ENCODE data around the gene ARHGAP22. TPM values are rescaled to one million over a fixed set of nuclear protein-coding genes. Genes with fewer than 3 reads are reported as not detected.

The ARHGAP22 gene
- total RNA-seq, 1 experiment from 2014 or later = 13.5 TPM

DNA sequence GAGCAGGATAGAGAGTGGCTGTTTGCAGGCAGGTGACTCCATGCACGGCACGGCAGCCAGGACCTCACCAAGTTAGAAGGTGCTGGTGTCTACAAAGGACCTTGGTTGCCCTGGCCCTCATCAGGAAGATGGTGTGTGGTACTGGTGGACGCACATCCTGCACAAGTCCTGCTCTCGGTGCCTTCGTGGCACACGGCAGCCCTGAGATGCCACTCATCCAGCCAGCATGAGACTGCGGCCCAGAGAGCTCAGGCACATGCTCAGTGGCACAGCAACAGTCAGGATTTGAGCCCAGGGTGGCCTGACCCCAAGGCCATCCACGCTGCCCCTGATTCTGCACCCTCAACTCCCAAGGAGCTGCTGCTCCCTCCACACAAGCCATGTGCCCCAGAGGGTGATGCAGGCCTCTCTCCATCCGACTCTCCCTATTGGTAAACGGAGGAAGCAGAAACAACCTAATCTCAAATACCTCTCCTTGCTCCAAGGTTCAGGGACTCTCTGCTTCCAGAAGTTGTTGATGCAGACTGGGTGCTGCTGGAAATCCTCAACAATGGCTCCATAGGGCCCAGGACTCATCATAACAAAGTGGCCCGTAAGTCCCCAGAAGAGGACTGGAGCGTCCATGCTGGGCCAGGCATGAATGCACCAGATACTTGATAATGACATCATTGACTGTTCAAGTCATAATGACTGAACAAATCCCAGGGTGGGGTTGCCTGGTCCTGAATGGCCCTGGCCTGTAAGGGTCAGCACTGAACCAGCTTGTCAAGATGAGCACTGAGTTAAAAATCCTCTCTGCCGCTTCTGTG lies 93.6 kb downstream of the ARHGAP22 start:
- peaks cover 14% of the 10 kb centered on the region for H3K9me3 ChIP-seq
- H3K4me1 ChIP-seq = no peaks in the 10 kb centered on the region
- Mint-ChIP-seq H3K27ac (ENCODE audit: unreplicated experiment) (no peak overlapping the region), H3K4me3 (ENCODE audit: unreplicated experiment) (no peak overlapping the region), H3K27me3 (ENCODE audit: insufficient read depth, unreplicated experiment) (no peaks in the 10 kb centered on the region), H3K4me1 (ENCODE audit: low read depth, unreplicated experiment) (no peaks in the 10 kb centered on the region), H3K36me3 (ENCODE audit: insufficient read depth, unreplicated experiment) (no peaks in the 10 kb centered on the region), H3K9me3 (ENCODE audit: unreplicated experiment) (peaks cover 22% of the 10 kb centered on the region)
- intact Hi-C loops (cut with micrococcal nuclease; ENCODE audit: unreplicated experiment) = no loop called here
- BruUV-seq (replicated peaks) = no TSS peak
- H3K4me3 ChIP-seq (ENCODE audit: low read depth, low read length) = no peak overlapping the region
- no peaks in the 10 kb centered on the region for H3K36me3 ChIP-seq (ENCODE audit: control insufficient read depth, insufficient read depth, low read length)
- TF ChIP-seq, protein P1, sequence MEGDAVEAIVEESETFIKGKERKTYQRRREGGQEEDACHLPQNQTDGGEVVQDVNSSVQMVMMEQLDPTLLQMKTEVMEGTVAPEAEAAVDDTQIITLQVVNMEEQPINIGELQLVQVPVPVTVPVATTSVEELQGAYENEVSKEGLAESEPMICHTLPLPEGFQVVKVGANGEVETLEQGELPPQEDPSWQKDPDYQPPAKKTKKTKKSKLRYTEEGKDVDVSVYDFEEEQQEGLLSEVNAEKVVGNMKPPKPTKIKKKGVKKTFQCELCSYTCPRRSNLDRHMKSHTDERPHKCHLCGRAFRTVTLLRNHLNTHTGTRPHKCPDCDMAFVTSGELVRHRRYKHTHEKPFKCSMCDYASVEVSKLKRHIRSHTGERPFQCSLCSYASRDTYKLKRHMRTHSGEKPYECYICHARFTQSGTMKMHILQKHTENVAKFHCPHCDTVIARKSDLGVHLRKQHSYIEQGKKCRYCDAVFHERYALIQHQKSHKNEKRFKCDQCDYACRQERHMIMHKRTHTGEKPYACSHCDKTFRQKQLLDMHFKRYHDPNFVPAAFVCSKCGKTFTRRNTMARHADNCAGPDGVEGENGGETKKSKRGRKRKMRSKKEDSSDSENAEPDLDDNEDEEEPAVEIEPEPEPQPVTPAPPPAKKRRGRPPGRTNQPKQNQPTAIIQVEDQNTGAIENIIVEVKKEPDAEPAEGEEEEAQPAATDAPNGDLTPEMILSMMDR (IDR thresholded peaks at IDR 0.05; ENCODE audit: insufficient read depth in 1 of 2, low read depth in 1 of 2, low read length in 1 of 2, severe bottlenecking in 1 of 2, unreplicated experiment in 1 of 2) = no peak
- ChIA-PET POLR2A (no interaction called here), CTCF (no interaction called here)
- no peaks in the 10 kb centered on the region for H3K27me3 ChIP-seq (replicated peaks; ENCODE audit: control insufficient read depth, insufficient read depth, low read length)
- DNase-seq = peak in 1 of 2 experiments; percentile 23

DNA sequence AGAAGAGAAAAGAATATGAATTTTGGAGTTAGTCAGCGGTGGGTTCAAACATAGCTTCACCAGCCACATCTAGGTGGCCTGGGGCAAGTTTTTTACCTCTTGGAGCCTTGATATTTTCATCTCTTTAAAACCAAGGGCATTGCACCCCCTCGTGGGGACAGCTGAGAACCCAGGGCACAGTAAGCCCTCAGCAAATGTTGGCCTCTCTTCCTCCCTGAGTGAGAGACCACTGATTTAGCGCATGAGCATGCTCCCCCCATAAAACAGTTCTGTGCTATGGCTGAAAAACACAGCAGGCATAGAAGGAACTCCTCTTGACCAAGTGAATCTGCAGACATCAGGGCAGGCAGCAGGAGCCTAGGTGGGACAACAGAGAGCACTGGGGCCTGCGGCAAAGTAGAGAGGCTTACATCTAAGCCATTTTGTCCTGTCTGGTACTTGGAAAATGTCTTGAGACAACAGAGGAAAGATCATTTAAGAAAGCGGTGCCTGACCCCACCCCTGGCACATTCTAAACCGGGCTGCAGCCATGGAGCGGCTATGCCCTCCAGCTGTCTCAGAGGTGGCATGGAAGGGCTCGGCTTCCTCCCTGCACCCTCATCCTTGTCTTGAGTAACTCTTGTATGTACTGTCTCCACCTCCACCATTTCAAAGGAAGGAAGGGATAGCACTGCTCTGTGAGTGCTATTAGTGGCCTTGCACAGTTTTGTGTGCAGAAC lies 94.7 kb downstream of the ARHGAP22 start:
- no peaks in the 10 kb centered on the region for H3K36me3 ChIP-seq (ENCODE audit: control insufficient read depth, insufficient read depth, low read length)
- DNase-seq = peak; percentile 39 to 49
- H3K4me3 ChIP-seq (ENCODE audit: low read depth, low read length) = no peak overlapping the region
- no peaks in the 10 kb centered on the region for H3K27me3 ChIP-seq (replicated peaks; ENCODE audit: control insufficient read depth, insufficient read depth, low read length)
- peaks cover 16% of the 10 kb centered on the region for H3K9me3 Mint-ChIP-seq (ENCODE audit: unreplicated experiment)
- TF ChIP-seq, protein P1 (IDR thresholded peaks at IDR 0.05; ENCODE audit: insufficient read depth in 1 of 2, low read depth in 1 of 2, low read length in 1 of 2, severe bottlenecking in 1 of 2, unreplicated experiment in 1 of 2) = peak; percentile 37 to 64
- no TSS peak for BruUV-seq (replicated peaks)
- no peaks in the 10 kb centered on the region for H3K36me3 Mint-ChIP-seq (ENCODE audit: insufficient read depth, unreplicated experiment)
- no peaks in the 10 kb centered on the region for H3K4me1 ChIP-seq
- H3K9me3 ChIP-seq = peaks cover 11% of the 10 kb centered on the region
- no peak overlapping the region for H3K4me3 Mint-ChIP-seq (ENCODE audit: unreplicated experiment)
- no peaks in the 10 kb centered on the region for H3K27me3 Mint-ChIP-seq (ENCODE audit: insufficient read depth, unreplicated experiment)
- CTCF ChIA-PET = interaction anchor here (1.0 kb wide), 1 partner anchor 66 kb away, joined by 5 read pairs; no protein-coding TSS in a partner anchor
- H3K27ac Mint-ChIP-seq (ENCODE audit: unreplicated experiment) = no peak overlapping the region
- intact Hi-C loops (cut with micrococcal nuclease; ENCODE audit: unreplicated experiment) = loop anchor here (1.0 kb wide), 1 partner anchor 147 kb away; no protein-coding TSS in a partner anchor
- POLR2A ChIA-PET = no interaction called here
- no peaks in the 10 kb centered on the region for H3K4me1 Mint-ChIP-seq (ENCODE audit: low read depth, unreplicated experiment)

All from Caco-2 (cell line).